Transverse colon (tissue), 4 donors: Measurements from ENCODE around the gene TPRX1. TPM values are rescaled to one million over a fixed set of nuclear protein-coding genes. Genes with fewer than 3 reads are reported as not detected.

ENCODE experiments used
- DNase-seq: peaks from one replicate; pipeline ENCODE4 v3.0.0-alpha.2; 2019
- H3K27ac ChIP-seq, 4 donors: fragments of 200-600 bp; sonication (generic); 2 replicates each; pipeline ENCODE4 v1.5.1; 2016 to 2018; ENCODE audit warnings: inconsistent platforms in 4 of 4
- H3K27me3 ChIP-seq: fragments of 200-600 bp; sonication (generic); 2 replicates; pipeline ENCODE4 v1.5.1; 2017; ENCODE audit warnings: inconsistent platforms
- H3K36me3 ChIP-seq, 4 donors: fragments of 200-600 bp; sonication (generic); 2 replicates each; pipeline ENCODE4 v1.5.1; 2017 to 2019; ENCODE audit warnings: inconsistent platforms in 4 of 4
- H3K4me1 ChIP-seq, 4 donors: fragments of 200-600 bp; sonication (generic); 2 replicates each; pipeline ENCODE4 v1.5.1; 2017 to 2020; ENCODE audit warnings: inconsistent platforms in 4 of 4
- H3K4me3 ChIP-seq, 4 donors: fragments of 200-600 bp; sonication (generic); 1 replicate in 1 of 4; 2 replicates in 3 of 4; pipeline versions ENCODE4 v1.5.1 to v1.6.1; 2017 to 2019; ENCODE audit warnings: inconsistent platforms in 4 of 4
- H3K9me3 ChIP-seq, 2 donors: fragments of 200-600 bp; sonication (generic); 2 replicates each; pipeline ENCODE4 v1.5.1; 2017 to 2019; ENCODE audit warnings: inconsistent platforms in 2 of 2
- CTCF ChIP-seq, 5 experiments: fragments of 200-600 bp in 3 of 5; fragments of 450-650 bp in 2 of 5; sonication (generic) in 3 of 5; IDR thresholded peaks; 1 replicate in 2 of 5; 2 replicates in 3 of 5; pipeline ENCODE4 v1.5.1; 2016 to 2017; ENCODE audit warnings: antibody characterized with exemption in 5 of 5, inconsistent platforms in 3 of 5, mild to moderate bottlenecking in 2 of 5, moderate library complexity in 1 of 5
- EP300 ChIP-seq: sonication (generic); formaldehyde crosslinking; IDR thresholded peaks from one replicate; pipeline ENCODE4 v1.6.1; 2017; ENCODE audit warnings: antibody characterized with exemption, low read depth
- POLR2A ChIP-seq: fragments of 450-650 bp; IDR thresholded peaks from one replicate; pipeline ENCODE4 v1.6.1; 2016; ENCODE audit warnings: antibody characterized with exemption, mild to moderate bottlenecking, moderate library complexity
- POLR2AphosphoS5 ChIP-seq, 3 donors: sonication (generic); formaldehyde crosslinking; IDR thresholded peaks; one replicate each; pipeline ENCODE4 v1.6.1; 2016; ENCODE audit warnings: antibody characterized with exemption in 3 of 3
- WGBS, 2 donors: methylation state at CpG; one replicate each; pipeline ENCODE4 v1.1.5; 2018; ENCODE audit warnings: low coverage in 1 of 2; 5-methylcytosine and 5-hydroxymethylcytosine counted together
- in situ Hi-C, 4 donors: fragments of 200-750 bp; cut with MboI; loops; one replicate each; pipeline versions ENCODE4 v1.15.0 to v1.15.1; 2017; ENCODE audit warnings: low sequenced_read_pairs in 3 of 4, low pct_ligation_motif_present in 1 of 4, low pct_unique_long_range_greater_than_20kb in 1 of 4
- intact Hi-C: fragments of 100-400 bp; cut with DNase I; formaldehyde crosslinking; loops from one replicate; pipeline ENCODE4 v1.15.1; 2023; ENCODE audit warnings: low total_unique reads
- total RNA-seq, 4 donors: library from RNA; depleted of rRNA; stranded (reverse); fragments of >200 nt; gene quantifications; one replicate each; pipeline ENCODE4 v1.1.0, GENCODE V29; 2016

TPRX1 gene
- total RNA-seq, 4 donors from 2014 or later, result not detected

GRCh38 chr19:47786566-47786965, 17.8 kb downstream of the TPRX1 start:
- Histone ChIP-seq H3K4me3 (no peak overlapping the region), H3K27me3 (no peaks in the 10 kb centered on the region), H3K27ac (no peak overlapping the region), H3K9me3 (no peaks in the 10 kb centered on the region), H3K4me1 (peaks cover 2 to 14% (median 7%) of the 10 kb centered on the region in 4 donors), H3K36me3 (peaks cover 0 to 35% (median 9%) of the 10 kb centered on the region in 4 donors)
- TF ChIP-seq EP300 (no peak), POLR2A (no peak), CTCF (IDR thresholded peaks at IDR 0.05) (no peak), POLR2AphosphoS5 (IDR thresholded peaks at IDR 0.05) (no peak)
- WGBS, 2 donors, result 97% methylated on average over 7 of the region's 7 CpGs; no CpG with 5 or more reads in 1 of the 2 donors
- no peak for DNase-seq
- in situ Hi-C loops, result no loop called here
- intact Hi-C loops, result loop anchor here (10.0 kb wide), 1 partner anchor 272 kb away; the partner anchor contains the start of gene NAPA

GRCh38 chr19:47781590-47782262, 22.6 kb downstream of the TPRX1 start:
- Histone ChIP-seq H3K27me3 (no peaks in the 10 kb centered on the region), H3K27ac (peak overlapping the region; percentile 37 to 99 (median 74)), H3K4me3 (no peak overlapping the region), H3K4me1 (peaks cover 14 to 50% (median 40%) of the 10 kb centered on the region in 4 donors), H3K9me3 (no peaks in the 10 kb centered on the region), H3K36me3 (peaks cover 0 to 35% (median 9%) of the 10 kb centered on the region in 4 donors)
- intact Hi-C loops (loop anchor here (10.0 kb wide), 1 partner anchor 267 kb away; the partner anchor contains the start of gene NAPA), in situ Hi-C loops (no loop called here)
- WGBS, 2 donors, result 38 to 61% methylated on average over 3 to 9 of the region's 9 CpGs
- no peak for TF ChIP-seq POLR2AphosphoS5 (IDR thresholded peaks at IDR 0.05)
- TF ChIP-seq EP300, result no peak
- no peak for TF ChIP-seq CTCF (IDR thresholded peaks at IDR 0.05)
- no peak for TF ChIP-seq POLR2A
- DNase-seq, result no peak

- Histone ChIP-seq H3K4me3 (peak overlapping the region; percentile 76 to 95 (median 88)), H3K27me3 (no peaks in the 10 kb centered on the region), H3K9me3 (no peaks in the 10 kb centered on the region), H3K27ac (peak overlapping the region; percentile 95 to 99 (median 96)), H3K4me1 (peaks cover 14 to 58% (median 41%) of the 10 kb centered on the region in 4 donors), H3K36me3 (peaks cover 0 to 29% (median 6%) of the 10 kb centered on the region in 4 donors)
- TF ChIP-seq POLR2A (no peak), POLR2AphosphoS5 (IDR thresholded peaks at IDR 0.05) (no peak), EP300 (no peak), CTCF (IDR thresholded peaks at IDR 0.05) (no peak)
- intact Hi-C loops, result loop anchor here (10.0 kb wide), 1 partner anchor 265 kb away; the partner anchor contains the start of gene NAPA
- WGBS, 2 donors, result 52 to 69% methylated on average over 5 to 9 of the region's 9 CpGs
- in situ Hi-C loops, result no loop called here
- no peak for DNase-seq
Observed at GRCh38 chr19:47780215-47780551, 24.2 kb downstream of the TPRX1 start.

- intact Hi-C loops (loop anchor here (10.0 kb wide), 1 partner anchor 265 kb away; the partner anchor contains the start of gene NAPA), in situ Hi-C loops (no loop called here)
- Histone ChIP-seq H3K27me3 (no peaks in the 10 kb centered on the region), H3K36me3 (peaks cover 0 to 25% (median 5%) of the 10 kb centered on the region in 4 donors), H3K4me3 (peak overlapping the region; percentile 76 to 95 (median 88)), H3K27ac (peak overlapping the region; percentile 95 to 99 (median 96)), H3K4me1 (peaks cover 14 to 58% (median 41%) of the 10 kb centered on the region in 4 donors), H3K9me3 (no peaks in the 10 kb centered on the region)
- WGBS, 2 donors, result 20 to 29% methylated on average over 9 to 24 of the region's 24 CpGs
- TF ChIP-seq POLR2AphosphoS5 (IDR thresholded peaks at IDR 0.05), result peak; percentile 50 to 73 (median 52)
- no peak for TF ChIP-seq EP300
- TF ChIP-seq POLR2A, result no peak
- DNase-seq, result peak; percentile 63
Observed at GRCh38 chr19:47779524-47780214, 24.7 kb downstream of the TPRX1 start.
